GM18505 (cell line): ENCODE data around the gene MMP17.

Source experiments
- ATAC-seq: cut with Tn5 transposase; IDR thresholded peaks from one replicate; pipeline ENCODE4 v1.9.1; 2021; ENCODE audit not compliant: unreplicated experiment
- POLR2A ChIP-seq: IDR thresholded peaks from 4 replicates; pipeline ENCODE4 v1.6.1; 2011; ENCODE audit warnings: borderline replicate concordance; ENCODE audit not compliant: insufficient read depth, insufficient read length; ENCODE audit errors: extremely low read depth

MMP17 gene

DNA sequence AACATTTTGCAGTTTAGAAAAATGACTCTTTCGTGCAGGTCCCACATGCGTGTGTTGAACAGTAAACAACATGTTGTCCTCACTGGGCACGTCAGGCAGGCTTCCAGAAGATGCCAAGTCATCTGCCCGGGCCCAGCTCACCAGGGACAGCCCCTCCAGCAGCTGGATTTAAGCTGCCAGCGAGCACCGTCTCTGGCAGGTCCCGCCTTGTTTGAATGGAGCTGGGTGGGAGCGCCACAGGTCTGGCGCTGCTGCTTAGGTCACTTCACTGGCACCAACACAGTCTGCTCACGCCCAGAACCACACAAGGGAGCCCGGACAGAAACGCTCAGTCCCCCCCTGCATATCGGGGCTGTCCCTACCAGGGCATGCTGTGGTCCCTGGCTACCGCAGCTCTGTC, 33.1 kb upstream of the MMP17 start:
- no peak for ATAC-seq

DNA sequence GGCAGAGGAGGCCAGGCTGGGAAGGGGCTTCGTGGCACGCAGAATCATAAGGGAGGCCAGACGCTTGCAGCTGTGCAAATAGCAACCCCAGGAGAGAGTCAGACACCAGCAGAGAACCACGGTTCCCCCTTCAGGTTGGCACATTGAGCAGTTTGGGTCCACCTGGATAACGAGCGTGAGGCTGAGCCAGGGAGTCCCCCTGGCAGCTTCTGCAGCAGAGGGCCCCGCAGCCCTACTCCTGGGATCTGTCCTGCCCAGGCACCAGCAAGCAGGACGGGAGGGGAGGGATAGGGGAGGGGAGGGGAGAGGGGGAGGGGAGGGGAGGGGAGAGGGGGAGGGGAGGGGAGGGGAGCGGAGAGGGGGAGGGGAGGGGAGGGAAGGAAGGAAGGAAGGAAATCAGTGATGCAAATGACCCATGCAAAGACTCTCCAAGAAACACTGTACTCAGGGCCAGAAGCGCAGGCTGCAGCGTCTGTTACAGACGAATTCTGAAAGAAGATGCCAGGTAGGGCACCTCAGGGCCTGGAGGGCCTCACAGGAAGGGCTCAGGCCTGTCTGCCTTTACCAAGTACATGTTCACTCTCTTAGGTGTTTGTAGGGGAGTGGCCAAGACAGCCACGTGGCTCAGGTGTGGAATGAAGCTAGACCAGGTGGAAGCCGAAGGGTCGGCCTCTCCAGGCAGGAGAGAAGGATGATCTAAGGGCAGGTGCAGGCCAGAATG, 32.3 kb upstream of the MMP17 start:
- TF ChIP-seq POLR2A = no peak
- no peak for ATAC-seq

More for the DNA sequence above, 33.1 kb upstream of the MMP17 start:
- no peak for TF ChIP-seq POLR2A

DNA sequence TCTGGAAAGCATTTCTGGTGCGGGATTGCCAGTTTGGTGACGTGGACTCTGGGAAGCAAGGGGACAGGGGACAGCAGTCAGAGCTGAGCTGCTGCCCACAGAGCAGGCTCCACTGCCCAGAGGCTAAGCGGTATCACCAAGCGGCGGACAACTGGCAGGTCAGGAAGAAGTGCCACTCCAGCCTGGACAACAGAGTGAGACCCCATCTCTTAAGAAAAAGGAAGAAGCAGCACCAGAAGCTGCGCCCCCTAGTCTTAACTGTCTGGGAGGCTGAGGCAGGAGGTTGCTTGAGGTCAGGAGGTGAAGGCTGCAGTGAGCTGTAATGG, 31.8 kb upstream of the MMP17 start:
- ATAC-seq = no peak
- TF ChIP-seq POLR2A = no peak

DNA sequence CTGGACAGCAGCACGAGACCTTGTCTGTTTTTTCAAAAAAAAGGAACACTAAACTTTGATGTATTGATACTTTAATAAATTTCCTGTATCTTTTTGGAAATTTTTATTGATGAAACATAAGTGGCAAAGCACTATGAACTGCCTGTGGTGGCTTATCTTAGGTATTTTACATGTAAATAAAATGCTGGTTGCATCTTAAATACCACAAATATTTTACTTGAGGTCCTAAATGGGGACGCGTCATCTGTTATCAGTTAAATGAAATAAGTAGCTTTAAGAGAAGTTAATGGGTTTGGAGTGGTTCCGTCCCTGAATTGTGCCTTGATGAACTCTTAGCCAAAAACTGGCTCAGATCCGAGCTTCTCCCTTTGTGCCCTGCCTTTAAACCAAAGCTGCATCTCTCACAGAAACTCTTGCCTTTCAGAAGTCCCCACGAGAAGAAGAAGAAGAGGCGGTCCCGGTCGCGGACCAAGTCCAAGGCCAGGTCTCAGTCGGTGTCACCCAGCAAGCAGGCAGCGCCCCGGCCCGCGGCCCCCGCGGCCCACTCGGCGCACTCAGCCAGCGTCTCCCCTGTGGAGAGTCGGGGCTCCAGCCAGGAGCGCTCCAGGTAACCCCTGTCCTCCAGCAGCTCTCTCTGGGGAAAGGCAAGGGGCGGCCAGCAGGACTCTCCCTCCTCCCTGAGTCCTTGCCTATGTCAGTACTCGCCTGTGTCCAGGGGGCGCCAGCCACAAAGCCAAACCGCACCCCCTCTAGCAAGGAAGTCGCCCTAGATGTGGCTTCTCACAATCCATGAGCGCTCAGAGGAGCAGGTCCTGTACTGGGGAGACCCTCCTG, 31.2 kb upstream of the MMP17 start:
- no peak for ATAC-seq
- no peak for TF ChIP-seq POLR2A

DNA sequence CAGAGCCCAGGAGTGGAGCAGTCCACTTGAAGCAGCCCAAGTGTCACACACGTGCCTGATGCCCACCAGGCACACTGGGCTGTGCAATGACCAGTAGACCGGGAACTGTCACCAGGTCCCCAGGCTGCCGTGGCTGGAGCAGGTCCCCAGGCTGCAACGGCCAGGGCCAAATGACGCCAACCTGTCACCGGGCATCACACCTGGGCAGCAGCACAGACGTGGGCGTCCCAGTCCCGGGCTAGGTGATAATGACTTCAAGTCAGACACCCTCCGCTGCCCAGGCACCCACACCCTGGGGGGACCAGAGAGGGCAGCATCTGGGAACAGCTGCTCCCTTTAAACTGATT, 30.6 kb upstream of the MMP17 start:
- no peak for ATAC-seq
- no peak for TF ChIP-seq POLR2A

DNA sequence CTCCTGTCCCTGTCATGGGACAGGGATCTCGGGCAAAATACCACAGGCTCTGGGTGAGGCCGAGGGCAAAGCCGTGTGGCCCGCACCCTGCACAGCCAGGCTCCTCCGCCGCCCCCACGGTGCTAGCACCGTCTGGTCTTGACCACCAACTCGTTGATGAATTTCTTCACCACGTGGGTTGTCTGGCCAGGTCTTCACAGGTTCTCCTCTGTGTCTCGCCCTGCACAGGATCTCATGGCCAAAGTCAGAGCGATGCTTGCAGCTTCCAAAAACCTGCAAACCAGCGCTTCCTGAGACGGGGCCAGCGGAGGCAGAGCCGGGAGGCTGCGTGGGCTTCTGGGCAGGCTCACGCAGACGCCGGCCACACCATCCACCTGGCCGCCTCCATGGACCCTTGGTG, 29.0 kb upstream of the MMP17 start:
- no peak for ATAC-seq
- TF ChIP-seq POLR2A = no peak

DNA sequence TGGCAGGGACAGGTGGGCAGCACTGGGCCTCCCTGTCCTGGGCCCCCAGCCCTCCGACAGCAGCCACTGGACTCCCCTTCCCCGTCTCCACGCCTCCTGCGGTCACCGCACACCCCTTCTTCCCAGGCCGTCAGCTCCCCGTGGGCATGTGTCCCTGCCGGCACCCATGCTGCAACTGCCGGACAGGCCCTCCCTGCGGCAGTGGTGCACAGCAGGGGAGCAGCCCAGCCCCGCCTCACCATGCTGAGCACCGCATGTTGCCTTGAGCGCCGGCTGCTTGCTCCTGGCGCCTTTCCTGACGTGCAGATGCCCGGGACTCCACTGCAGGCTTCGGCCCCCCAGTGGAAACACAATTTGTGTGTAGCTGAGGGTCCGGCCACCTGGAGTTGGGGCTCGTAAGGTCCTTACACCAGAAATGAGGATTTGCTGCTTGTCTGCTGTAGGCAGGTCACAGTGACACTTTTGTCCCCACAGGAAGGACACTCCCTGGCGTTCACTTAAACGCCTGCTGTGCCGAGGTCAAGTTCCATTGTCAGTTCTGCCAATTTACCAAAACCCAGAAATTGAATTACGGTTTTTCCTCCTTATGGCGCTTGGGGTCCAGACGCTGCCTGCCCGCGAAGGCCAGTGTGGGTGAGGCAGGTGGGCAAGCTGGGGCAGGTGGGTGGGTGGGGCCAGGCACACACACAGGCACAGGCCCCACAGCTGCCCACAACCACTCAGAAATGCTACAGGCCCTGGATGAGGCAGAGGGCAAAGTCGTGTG, 28.2 kb upstream of the MMP17 start:
- TF ChIP-seq POLR2A = no peak
- ATAC-seq = no peak

DNA sequence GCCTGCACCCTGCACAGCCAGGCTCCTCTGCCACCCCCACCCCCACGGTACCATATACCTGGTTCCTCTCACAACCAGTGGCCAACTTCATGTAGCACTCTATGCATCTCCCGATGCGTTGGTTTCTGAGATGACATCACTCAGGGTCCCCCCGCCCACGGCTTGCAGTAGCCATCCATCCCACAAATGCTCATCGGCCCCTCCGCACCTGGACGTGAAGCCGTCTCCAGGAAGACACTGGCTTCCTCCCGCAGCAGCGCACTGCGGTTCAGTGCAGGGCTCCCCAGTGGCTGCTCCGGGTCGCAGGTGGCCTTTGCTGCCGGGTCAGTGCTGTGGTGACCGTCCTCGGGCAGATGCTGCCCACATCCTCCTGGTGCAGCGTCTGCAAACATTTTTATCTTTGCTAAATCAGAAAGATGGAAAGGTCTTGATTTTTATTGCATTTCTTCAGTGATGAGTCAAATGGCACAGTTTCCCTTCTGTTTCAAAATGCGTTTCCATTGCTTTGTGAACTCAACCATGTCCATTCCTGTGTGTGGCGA, 27.5 kb upstream of the MMP17 start:
- no peak for ATAC-seq
- no peak for TF ChIP-seq POLR2A

DNA sequence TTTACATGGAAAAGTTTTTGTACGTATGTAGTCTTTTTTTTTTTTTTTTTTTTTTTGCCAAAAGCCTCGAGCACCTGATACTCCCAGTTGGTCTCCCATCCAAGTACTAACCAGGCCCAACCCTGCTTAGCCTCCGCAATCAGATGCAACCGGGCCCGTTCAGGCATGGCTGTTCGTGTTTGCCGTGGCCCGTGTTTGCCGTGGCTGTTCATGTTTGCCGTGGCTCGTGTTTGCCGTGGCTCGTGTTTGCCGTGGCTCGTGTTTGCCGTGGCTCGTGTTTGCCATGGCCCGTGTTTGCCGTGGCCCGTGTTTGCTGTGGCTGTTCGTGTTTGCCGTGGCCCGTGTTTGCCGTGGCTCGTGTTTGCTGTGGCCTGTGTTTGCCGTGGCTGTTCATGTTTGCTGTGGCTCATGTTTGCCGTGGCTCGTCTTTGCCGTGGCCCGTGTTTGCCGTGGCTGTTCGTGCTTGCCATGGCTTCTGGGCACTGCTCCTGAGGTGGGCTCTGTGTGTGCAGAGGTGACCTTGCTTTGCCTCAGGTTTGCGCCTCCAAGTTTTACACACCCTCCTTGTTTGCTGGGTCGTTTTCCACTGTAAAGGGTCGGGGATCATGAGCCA, 26.8 kb upstream of the MMP17 start:
- ATAC-seq = no peak

DNA sequence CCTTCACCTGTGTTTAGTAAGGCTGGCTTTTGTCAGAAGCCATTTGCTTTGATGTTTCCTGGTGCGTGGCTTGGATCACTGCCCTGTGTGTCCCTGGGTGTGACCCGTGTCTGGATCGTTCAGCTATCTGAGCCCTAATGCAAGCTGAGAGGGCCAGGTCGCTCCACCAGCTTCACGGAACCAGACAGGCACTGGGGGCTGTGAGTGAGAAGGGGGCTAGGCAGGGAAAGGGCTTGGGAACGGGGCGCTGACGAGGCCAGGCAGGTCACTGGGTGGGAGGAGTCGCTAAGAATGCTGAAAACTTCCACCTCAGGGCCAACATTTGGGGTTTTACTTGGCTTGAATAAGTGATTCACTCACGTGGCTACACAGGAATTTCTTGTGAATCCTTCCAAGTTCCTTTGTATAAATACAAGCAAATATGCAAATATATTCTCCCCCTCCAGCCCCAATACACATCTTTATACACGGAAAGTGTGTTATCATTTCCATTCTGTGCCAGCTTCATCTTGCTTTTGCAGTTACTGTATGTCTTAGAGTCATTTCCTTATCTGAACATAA, 24.2 kb upstream of the MMP17 start:
- ATAC-seq = no peak

More for the DNA sequence above, 26.8 kb upstream of the MMP17 start:
- no peak for TF ChIP-seq POLR2A

DNA sequence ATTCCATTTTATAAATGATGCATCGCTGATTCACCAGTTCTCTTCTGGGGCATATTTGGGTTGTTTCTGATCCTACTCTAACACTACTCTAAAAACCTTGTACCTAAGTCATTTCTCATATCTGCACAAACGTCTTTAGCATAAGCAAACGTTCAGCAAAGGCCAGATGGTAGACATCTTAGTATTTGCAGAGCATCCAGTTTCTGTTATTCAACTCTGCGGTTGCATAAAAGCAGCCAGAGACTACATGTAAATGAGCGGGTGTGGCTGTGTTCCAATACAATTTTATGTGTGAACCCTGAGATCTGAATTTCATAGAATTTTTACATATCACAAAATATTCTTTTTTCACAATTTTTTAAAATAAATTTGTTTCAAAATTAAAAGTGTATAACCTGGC, 22.8 kb upstream of the MMP17 start:
- TF ChIP-seq POLR2A = no peak
- ATAC-seq = no peak

More for the DNA sequence above, 24.2 kb upstream of the MMP17 start:
- no peak for TF ChIP-seq POLR2A

DNA sequence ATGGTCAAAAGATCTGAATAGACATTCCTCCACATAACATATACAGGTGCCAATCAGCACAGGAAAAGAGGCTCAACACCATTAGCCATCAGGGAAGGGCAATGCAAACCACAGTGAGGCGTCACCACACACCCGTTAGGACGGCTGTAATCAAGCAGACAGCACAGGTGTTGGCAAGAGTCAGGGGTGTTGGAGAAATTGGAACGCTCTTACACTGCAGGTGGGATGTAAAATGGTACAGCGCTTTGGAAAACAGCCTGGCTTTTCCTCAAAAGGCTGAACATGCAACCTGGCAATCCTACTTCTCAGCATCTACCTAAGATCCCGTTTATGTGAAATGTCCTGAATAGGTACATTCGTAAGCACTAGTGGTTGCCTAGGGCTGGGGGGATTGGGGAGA, 21.5 kb upstream of the MMP17 start:
- no peak for ATAC-seq
- no peak for TF ChIP-seq POLR2A
